ENCODE data around the gene DNER.

The DNER gene

GRCh38 chr2:229566370-229566769 is 148.0 kb downstream of the DNER start:
- H3K4me3 ChIP-seq (ENCODE audit: low read depth, low read length) = no peak overlapping the region
- DNase-seq = no peak
- H3K27ac ChIP-seq = no peak overlapping the region
- TF ChIP-seq CTCF (IDR thresholded peaks at IDR 0.05; ENCODE audit: low read depth, low read length) = no peak
- H3K9me3 ChIP-seq (ENCODE audit: severe bottlenecking) = no peaks in the 10 kb centered on the region
- H3K36me3 ChIP-seq = no peaks in the 10 kb centered on the region
- H3K27me3 ChIP-seq (ENCODE audit: insufficient read depth, low read depth, severe bottlenecking) = peaks cover 50% of the 10 kb centered on the region

DNA sequence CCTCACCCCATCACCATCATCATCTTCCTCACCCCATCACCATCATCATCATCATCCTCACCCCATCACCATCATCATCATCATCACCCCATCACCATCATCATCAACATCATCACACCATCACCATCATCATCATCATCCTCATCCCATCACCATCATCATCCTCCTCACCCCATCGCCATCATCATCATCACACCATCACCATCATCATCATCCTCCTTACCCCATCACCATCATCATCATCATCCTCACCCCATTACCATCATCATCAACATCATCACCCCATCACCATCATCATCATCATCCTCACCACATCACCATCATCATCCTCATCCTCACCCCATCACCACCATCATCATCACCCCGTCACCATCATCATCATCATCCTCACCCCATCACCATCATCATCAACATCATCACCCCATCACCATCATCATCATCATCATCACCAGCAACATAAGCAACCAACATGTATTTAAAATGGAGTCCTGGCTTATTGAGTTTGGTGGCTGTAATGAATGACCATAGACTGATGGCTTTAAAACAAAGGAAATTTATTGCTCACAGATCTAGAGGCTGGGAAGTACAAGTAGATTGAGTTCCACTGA is 150.0 kb downstream of the DNER start:
- Histone ChIP-seq H3K27me3 (ENCODE audit: insufficient read depth, low read depth, severe bottlenecking) (peaks cover 51% of the 10 kb centered on the region), H3K9me3 (ENCODE audit: severe bottlenecking) (no peaks in the 10 kb centered on the region), H3K4me3 (ENCODE audit: low read depth, low read length) (no peak overlapping the region), H3K27ac (no peak overlapping the region), H3K36me3 (no peaks in the 10 kb centered on the region)
- no peak for TF ChIP-seq CTCF (IDR thresholded peaks at IDR 0.05; ENCODE audit: low read depth, low read length)
- no peak for DNase-seq

GRCh38 chr2:229563388-229563787 is 151.0 kb downstream of the DNER start:
- peaks cover 49% of the 10 kb centered on the region for H3K27me3 ChIP-seq (ENCODE audit: insufficient read depth, low read depth, severe bottlenecking)
- no peak for TF ChIP-seq CTCF (IDR thresholded peaks at IDR 0.05; ENCODE audit: low read depth, low read length)
- no peak overlapping the region for H3K4me3 ChIP-seq (ENCODE audit: low read depth, low read length)
- no peaks in the 10 kb centered on the region for H3K9me3 ChIP-seq (ENCODE audit: severe bottlenecking)
- no peak overlapping the region for H3K27ac ChIP-seq
- DNase-seq = no peak
- H3K36me3 ChIP-seq = no peaks in the 10 kb centered on the region

DNA sequence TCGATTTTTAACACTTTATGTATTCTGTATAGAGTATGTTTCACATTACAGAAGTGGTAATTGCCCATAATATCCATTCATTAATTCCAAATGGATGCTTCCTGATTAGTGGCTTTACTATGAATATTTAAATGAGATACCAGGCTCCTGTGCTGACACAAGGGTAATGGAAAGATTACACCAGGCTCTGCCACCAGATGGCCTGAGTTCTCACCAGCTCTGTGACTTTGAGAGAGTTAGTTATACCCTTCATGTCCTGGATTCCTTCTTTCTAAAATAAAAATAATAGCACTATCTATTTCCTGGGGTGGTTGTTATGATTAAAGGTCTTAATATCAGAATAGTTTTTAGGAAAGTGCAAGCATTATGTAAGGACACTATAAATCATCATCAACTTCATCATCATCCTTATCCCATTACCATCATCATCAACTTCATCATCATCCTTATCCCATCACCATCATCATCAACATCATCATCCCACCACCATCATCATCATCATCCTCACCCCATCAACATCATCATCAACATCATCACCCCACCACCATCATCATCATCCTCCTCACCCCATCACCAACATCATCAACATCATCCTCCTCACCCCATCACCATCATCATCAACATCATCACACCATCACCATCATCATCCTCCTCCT is 151.8 kb downstream of the DNER start:
- Histone ChIP-seq H3K27me3 (ENCODE audit: insufficient read depth, low read depth, severe bottlenecking) (peaks cover 44% of the 10 kb centered on the region), H3K9me3 (ENCODE audit: severe bottlenecking) (no peaks in the 10 kb centered on the region), H3K36me3 (no peaks in the 10 kb centered on the region), H3K4me3 (ENCODE audit: low read depth, low read length) (no peak overlapping the region), H3K27ac (no peak overlapping the region)
- DNase-seq = no peak
- TF ChIP-seq CTCF (IDR thresholded peaks at IDR 0.05; ENCODE audit: low read depth, low read length) = no peak

- H3K9me3 ChIP-seq (ENCODE audit: severe bottlenecking) = no peaks in the 10 kb centered on the region
- peaks cover 43% of the 10 kb centered on the region for H3K27me3 ChIP-seq (ENCODE audit: insufficient read depth, low read depth, severe bottlenecking)
- no peak for TF ChIP-seq CTCF (IDR thresholded peaks at IDR 0.05; ENCODE audit: low read depth, low read length)
- H3K4me3 ChIP-seq (ENCODE audit: low read depth, low read length) = no peak overlapping the region
- no peak for DNase-seq
- no peaks in the 10 kb centered on the region for H3K36me3 ChIP-seq
- no peak overlapping the region for H3K27ac ChIP-seq
These were observed 154.4 kb downstream of the DNER start for GRCh38 chr2:229559986-229560385.

- Histone ChIP-seq H3K9me3 (ENCODE audit: severe bottlenecking) (no peaks in the 10 kb centered on the region), H3K27ac (no peak overlapping the region), H3K27me3 (ENCODE audit: insufficient read depth, low read depth, severe bottlenecking) (peaks cover 51% of the 10 kb centered on the region), H3K36me3 (no peaks in the 10 kb centered on the region), H3K4me3 (ENCODE audit: low read depth, low read length) (no peak overlapping the region)
- TF ChIP-seq CTCF (IDR thresholded peaks at IDR 0.05; ENCODE audit: low read depth, low read length) = no peak
- no peak for DNase-seq
These were observed 161.3 kb downstream of the DNER start for GRCh38 chr2:229553091-229553490.
